ENCODE results near the gene ASNSD1. TPM values are rescaled to one million over a fixed set of nuclear protein-coding genes. Genes with fewer than 3 reads are reported as not detected.
A peak's percentile ranks its signal among the peaks of the same experiment; 100 is the strongest.
"Not testable (repeated sequence)": the region's sequence is repeated elsewhere in the genome, so short reads cannot be mapped to it uniquely, and the experiment has no call there.

ASNSD1 gene
- total and polyA plus RNA-seq, 2 donors, result 34.1 to 83.3 TPM

GRCh38 chr2:189658306-189659212 is 2.7 kb upstream of the ASNSD1 start:
- Histone ChIP-seq H3K4me1 (ENCODE audit: insufficient read depth) (peaks cover 3% of the 10 kb centered on the region), H3K36me3 (ENCODE audit: insufficient read depth) (no peaks in the 10 kb centered on the region), H3K4me3 (ENCODE audit: low read depth, low read length) (no peak overlapping the region), H3K27ac (ENCODE audit: low read depth) (no peak overlapping the region)
- no peak for DNase-seq (ENCODE audit: extremely low spot score)
- WGBS, result 64% methylated on average over 7 of the region's 7 CpGs

- Histone ChIP-seq H3K36me3 (ENCODE audit: insufficient read depth) (no peaks in the 10 kb centered on the region), H3K4me1 (ENCODE audit: insufficient read depth) (peaks cover 3% of the 10 kb centered on the region), H3K4me3 (ENCODE audit: low read depth, low read length) (no peak overlapping the region), H3K27ac (ENCODE audit: low read depth) (no peak overlapping the region)
- WGBS, result 61% methylated on average over 2 of the region's 2 CpGs
- DNase-seq (ENCODE audit: extremely low spot score), result no peak
Measured at GRCh38 chr2:189659734-189660133, 1.5 kb upstream of the ASNSD1 start.

DNA sequence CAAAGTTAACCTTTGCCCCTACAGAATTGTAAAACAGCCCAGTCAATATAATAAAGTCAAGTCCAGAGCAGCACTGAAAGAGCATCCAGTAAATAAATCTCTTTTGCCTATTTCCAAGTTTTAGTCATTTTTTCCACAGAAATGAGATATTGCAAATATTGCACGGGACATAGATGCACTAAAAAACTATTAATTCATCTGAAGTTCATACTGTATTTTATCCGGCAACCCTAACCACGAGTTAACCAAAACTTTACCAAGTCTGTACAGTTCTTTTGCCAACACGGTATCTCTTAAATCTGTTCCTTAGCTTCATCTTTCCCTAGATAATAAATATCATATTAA is 484 bp upstream of the ASNSD1 start:
- Histone ChIP-seq H3K27ac (ENCODE audit: low read depth) (no peak overlapping the region), H3K4me3 (ENCODE audit: low read depth, low read length) (no peak overlapping the region), H3K36me3 (ENCODE audit: insufficient read depth) (no peaks in the 10 kb centered on the region), H3K4me1 (ENCODE audit: insufficient read depth) (peaks cover 3% of the 10 kb centered on the region)
- WGBS, result 11% methylated on average over 4 of the region's 4 CpGs
- no peak for DNase-seq (ENCODE audit: extremely low spot score)

DNA sequence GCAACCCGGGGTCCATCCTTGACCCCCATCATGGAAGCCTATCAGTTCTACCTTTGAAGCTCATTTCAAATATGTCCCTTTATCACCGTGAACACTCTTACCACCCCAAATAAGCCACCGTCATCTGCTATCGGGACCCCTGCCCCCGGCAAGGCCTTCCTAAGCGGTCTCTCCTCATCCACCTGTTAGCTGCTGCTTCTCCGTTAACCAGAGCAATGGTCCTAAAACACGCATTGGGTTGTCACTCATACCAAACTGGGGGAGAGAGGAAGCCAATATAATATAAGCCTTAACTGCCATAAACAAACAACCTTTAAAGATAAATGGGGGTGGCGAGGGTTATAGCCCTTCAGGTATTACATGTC is 680 bp downstream of the ASNSD1 start:
- no peak overlapping the region for H3K27ac ChIP-seq (ENCODE audit: low read depth)
- peak overlapping the region; percentile 66 for H3K4me3 ChIP-seq (ENCODE audit: low read depth, low read length)
- H3K4me1 ChIP-seq (ENCODE audit: insufficient read depth), result peaks cover 3% of the 10 kb centered on the region
- WGBS, result 6% methylated on average over 9 of the region's 9 CpGs
- H3K36me3 ChIP-seq (ENCODE audit: insufficient read depth), result no peaks in the 10 kb centered on the region
- DNase-seq (ENCODE audit: extremely low spot score), result no peak

- Histone ChIP-seq H3K4me3 (ENCODE audit: low read depth, low read length) (peak overlapping the region; percentile 66), H3K36me3 (ENCODE audit: insufficient read depth) (no peaks in the 10 kb centered on the region), H3K27ac (ENCODE audit: low read depth) (no peak overlapping the region), H3K4me1 (ENCODE audit: insufficient read depth) (peaks cover 3% of the 10 kb centered on the region)
- no peak for DNase-seq (ENCODE audit: extremely low spot score)
- 71% methylated on average over 5 of the region's 5 CpGs for WGBS
Measured at GRCh38 chr2:189662669-189663226, 1.5 kb downstream of the ASNSD1 start.

DNA sequence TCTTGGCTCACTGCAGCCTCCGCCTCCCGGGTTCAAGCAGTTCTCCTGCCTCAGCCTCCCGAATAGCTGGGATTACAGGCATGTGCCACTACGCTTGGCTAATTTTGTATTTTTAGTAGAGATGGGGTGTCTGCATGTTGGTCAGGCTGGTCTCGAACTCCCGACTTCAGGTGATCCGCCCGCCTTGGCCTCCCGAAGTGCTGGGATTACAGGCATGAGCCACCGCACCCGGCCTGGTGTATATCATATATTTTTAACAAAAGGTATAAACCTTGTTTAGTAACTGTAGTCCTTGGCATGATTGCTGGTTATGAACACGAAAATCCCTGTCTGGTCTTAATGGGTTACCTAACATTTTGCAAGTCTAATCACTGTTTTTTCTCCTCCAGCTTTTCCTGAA is 2.1 kb downstream of the ASNSD1 start:
- DNase-seq (ENCODE audit: extremely low spot score), result not testable (repeated sequence)
- WGBS, result 95% methylated on average over 12 of the region's 12 CpGs

DNA sequence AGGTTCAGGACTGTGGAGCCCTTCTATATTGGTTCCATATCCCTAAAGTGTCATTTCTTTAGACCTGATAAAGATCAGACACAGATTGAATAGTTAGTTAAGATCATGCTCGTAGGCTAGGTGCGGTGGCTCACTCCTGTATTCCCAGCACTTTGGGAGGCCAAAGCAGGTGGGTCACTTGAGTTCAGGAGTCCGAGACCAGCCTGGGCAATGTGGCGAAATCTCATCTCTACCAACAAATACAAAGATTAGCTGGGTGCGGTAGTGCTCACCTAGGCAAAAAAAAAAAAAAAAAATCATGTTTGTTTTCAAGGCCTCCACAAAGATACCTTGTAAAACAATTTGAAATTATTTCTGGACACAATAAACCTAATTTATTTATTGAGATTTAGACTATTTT is 8.7 kb downstream of the ASNSD1 start:
- H3K4me3 ChIP-seq (ENCODE audit: low read depth, low read length), result no peak overlapping the region
- H3K4me1 ChIP-seq (ENCODE audit: insufficient read depth), result no peaks in the 10 kb centered on the region
- WGBS, result 96% methylated on average over 5 of the region's 5 CpGs
- H3K27ac ChIP-seq (ENCODE audit: low read depth), result no peak overlapping the region
- no peak for DNase-seq (ENCODE audit: extremely low spot score)
- H3K36me3 ChIP-seq (ENCODE audit: insufficient read depth), result peaks cover 4% of the 10 kb centered on the region

More for the DNA sequence above, 2.1 kb downstream of the ASNSD1 start:
- not testable (repeated sequence) for H3K36me3 ChIP-seq (ENCODE audit: insufficient read depth); H3K4me3 ChIP-seq (ENCODE audit: low read depth, low read length); H3K4me1 ChIP-seq (ENCODE audit: insufficient read depth); H3K27ac ChIP-seq (ENCODE audit: low read depth)

DNA sequence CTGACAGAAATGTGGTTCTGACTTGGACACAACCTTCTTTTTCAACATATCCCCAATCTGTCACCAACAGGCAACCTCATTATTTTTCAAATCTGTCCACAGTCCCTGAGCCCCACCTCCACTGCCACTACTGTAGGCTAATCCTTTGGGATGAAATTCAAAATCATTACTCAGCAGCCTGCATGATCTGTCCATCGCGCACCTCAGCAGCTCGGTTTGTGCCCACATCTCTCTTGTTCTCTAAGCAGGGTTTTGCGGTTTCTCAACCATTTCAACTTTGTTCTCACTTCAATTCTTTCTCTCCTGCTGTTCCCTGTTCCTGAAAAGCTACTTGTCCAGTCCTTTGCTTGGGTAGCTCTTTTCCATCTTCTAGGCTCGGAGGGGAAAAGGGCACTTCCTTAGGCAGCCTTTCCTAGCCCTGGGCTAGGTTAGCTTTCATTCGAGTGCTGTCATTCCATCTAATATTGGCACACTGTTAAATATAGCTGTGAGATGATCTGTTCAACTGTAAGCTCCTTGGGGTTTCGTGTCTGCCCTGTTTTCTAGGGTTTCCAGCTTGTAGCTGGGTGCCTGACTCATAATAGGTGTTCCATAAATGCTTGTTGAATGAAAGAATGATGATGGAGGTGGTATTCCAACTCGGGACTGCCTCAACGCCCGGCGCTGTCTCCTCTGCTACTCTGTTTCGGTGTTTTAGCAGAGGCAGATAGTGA is 12.6 kb downstream of the ASNSD1 start:
- Histone ChIP-seq H3K4me1 (ENCODE audit: insufficient read depth) (no peaks in the 10 kb centered on the region), H3K27ac (ENCODE audit: low read depth) (peak overlapping the region; percentile 73), H3K4me3 (ENCODE audit: low read depth, low read length) (peak overlapping the region; percentile 61), H3K36me3 (ENCODE audit: insufficient read depth) (peaks cover 4% of the 10 kb centered on the region)
- no peak for DNase-seq (ENCODE audit: extremely low spot score)
- WGBS, result 33% methylated on average over 12 of the region's 12 CpGs

DNA sequence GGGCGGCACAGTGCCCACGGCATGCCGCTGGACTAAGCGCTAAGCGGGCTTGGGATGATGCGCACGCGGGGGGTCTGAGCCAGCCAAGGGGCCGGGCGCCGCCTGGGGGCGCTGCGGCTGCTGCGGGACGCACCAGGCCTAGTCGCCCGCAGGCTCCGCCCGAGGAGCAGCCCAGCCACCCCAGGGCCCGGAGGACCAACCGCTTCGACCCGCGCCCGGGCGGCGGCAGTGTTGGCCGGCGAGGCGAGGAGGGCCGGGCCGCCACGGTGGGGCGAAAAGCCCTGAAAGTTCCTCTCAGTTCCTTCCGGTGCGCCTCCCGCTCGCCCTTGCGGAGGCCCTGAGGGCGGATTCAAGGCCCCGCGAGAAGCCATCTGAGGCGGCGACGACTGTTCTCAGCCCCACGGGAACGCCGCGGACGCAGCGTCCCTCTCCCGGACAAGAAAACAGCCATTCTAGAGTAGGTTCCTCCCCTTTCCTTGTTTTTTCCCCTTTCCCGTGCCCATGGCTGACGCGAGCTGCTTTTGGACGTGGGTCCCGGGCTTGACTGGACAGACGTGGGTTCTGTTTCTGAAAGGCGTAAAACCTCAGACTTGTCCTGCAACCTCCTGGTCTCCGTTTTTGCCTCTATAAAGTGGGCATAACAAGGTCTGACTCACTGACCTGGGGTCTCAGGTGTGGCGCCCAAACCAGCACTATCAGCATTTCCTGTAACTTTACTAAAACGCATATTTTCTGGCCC is 13.3 kb downstream of the ASNSD1 start, which contains the start of gene ANKAR:
Gene ANKAR (plus strand): TSS at position 297 of the 739 bp plus-strand sequence. CDS start 1,821 bp downstream, outside the sequence.
- WGBS, result under 1% methylated on average over 62 of the region's 62 CpGs
- H3K4me3 ChIP-seq (ENCODE audit: low read depth, low read length), result peak within 1 kb of the TSS; percentile 61

DNA sequence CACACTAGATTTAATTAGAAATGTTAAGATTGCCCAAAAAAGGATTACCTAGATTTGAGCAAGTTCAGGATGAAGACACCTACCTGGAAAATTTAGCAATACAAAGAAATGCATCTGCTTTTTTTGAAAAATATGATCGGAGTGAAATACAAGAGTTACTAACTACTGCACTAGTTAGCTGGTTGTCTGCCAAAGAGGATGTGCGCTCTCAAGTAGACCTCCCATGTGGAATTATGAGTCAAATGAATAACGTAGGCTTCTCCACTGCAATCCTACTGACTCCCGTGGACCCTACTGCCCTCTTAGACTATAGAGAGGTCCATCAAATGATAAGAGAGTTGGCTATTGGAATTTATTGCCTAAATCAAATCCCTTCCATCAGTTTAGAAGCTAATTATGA is 15.2 kb downstream of the ASNSD1 start:
- H3K27ac ChIP-seq (ENCODE audit: low read depth), result no peak overlapping the region
- no peak overlapping the region for H3K4me3 ChIP-seq (ENCODE audit: low read depth, low read length)
- H3K36me3 ChIP-seq (ENCODE audit: insufficient read depth), result no peaks in the 10 kb centered on the region
- no peaks in the 10 kb centered on the region for H3K4me1 ChIP-seq (ENCODE audit: insufficient read depth)
- no peak for DNase-seq (ENCODE audit: extremely low spot score)
- WGBS, result 64% methylated on average over 4 of the region's 4 CpGs

More for the DNA sequence above, 13.3 kb downstream of the ASNSD1 start, which contains the start of gene ANKAR:
- no peaks in the 10 kb centered on the region for H3K4me1 ChIP-seq (ENCODE audit: insufficient read depth)
- H3K36me3 ChIP-seq (ENCODE audit: insufficient read depth), result peaks cover 4% of the 10 kb centered on the region
- peak within 1 kb of the TSS; percentile 73 for H3K27ac ChIP-seq (ENCODE audit: low read depth)
- peak; percentile 64 for DNase-seq (ENCODE audit: extremely low spot score)

- Histone ChIP-seq H3K4me3 (ENCODE audit: low read depth, low read length) (no peak overlapping the region), H3K27ac (ENCODE audit: low read depth) (no peak overlapping the region), H3K36me3 (ENCODE audit: insufficient read depth) (no peaks in the 10 kb centered on the region), H3K4me1 (ENCODE audit: insufficient read depth) (no peaks in the 10 kb centered on the region)
- DNase-seq (ENCODE audit: extremely low spot score), result no peak
Measured at GRCh38 chr2:189679226-189679625, 18.0 kb downstream of the ASNSD1 start.

DNA sequence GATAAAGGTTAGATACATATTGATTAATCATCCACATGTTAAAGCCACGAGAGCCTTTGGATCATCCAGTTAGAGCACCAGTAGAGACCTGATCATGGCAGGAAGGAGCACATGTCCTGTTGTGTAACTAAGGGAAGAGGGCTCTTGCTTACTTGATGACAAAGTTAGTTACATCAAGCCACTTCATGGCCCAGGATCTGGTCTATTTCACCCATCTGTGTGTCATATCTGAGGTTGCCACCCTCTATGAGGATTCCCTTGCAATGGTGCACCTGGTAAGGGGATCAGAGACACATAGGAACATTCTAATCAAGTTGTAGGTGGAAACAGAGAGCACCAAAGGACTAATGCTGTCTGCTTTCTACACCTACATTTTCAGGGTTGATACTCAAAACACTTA is 19.9 kb downstream of the ASNSD1 start:
- H3K36me3 ChIP-seq (ENCODE audit: insufficient read depth), result no peaks in the 10 kb centered on the region
- no peaks in the 10 kb centered on the region for H3K4me1 ChIP-seq (ENCODE audit: insufficient read depth)
- 88% methylated on average over 1 of the region's 1 CpG for WGBS
- DNase-seq (ENCODE audit: extremely low spot score), result no peak
- H3K4me3 ChIP-seq (ENCODE audit: low read depth, low read length), result no peak overlapping the region
- H3K27ac ChIP-seq (ENCODE audit: low read depth), result no peak overlapping the region

GRCh38 chr2:189681903-189682302 is 20.6 kb downstream of the ASNSD1 start:
- Histone ChIP-seq H3K4me1 (ENCODE audit: insufficient read depth) (no peaks in the 10 kb centered on the region), H3K4me3 (ENCODE audit: low read depth, low read length) (no peak overlapping the region), H3K27ac (ENCODE audit: low read depth) (no peak overlapping the region), H3K36me3 (ENCODE audit: insufficient read depth) (no peaks in the 10 kb centered on the region)
- no peak for DNase-seq (ENCODE audit: extremely low spot score)
